NCI-H1694 (cell line): Measurements from ENCODE around the gene RAB6B.
"Not testable (repeated sequence)": the region's sequence is repeated elsewhere in the genome, so short reads cannot be mapped to it uniquely, and the experiment has no call there.

ENCODE experiments used
- DNase-seq: peaks from one replicate; lab custom pipeline; 2025; lab: John Stamatoyannopoulos, UW

RAB6B gene

DNA sequence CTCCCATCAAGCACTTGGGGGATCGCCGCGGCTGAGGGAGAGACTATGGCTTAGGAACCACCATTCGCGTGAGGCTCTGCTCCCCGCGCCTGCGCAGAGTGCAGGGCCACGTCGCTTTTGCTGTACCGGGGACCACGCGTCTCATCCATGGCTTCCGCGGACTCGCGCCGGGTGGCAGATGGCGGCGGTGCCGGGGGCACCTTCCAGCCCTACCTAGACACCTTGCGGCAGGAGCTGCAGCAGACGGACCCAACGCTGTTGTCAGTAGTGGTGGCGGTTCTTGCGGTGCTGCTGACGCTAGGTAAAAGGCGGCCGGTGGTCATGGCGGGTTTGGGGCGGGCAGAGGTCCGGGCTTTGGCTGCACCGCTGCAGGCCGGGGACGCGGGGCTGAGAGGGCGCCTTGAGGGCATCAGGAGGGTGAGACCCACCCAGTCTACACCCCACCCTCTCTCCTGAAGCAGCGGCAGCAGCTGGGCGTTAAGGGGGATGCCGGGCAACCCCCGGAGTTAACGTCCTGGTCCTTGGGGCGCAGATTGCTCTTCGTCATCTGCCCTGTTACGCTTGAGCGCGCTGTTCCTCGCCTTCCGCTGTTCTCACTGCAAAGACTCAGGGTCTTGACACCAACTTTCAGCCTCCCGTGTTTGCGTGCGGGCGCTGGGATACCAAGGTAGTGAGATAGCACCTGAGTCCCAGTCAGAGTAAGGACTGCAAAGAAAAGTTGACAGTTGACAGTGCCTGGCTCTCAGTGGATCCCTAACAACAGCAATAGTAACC lies 89.8 kb downstream of the RAB6B start, which contains the start of gene SRPRB:
TSS of gene SRPRB (plus strand) at position 114 of the 774 bp plus-strand sequence. CDS start at position 148, 34 bp downstream.
- peak; percentile 93 for DNase-seq

DNA sequence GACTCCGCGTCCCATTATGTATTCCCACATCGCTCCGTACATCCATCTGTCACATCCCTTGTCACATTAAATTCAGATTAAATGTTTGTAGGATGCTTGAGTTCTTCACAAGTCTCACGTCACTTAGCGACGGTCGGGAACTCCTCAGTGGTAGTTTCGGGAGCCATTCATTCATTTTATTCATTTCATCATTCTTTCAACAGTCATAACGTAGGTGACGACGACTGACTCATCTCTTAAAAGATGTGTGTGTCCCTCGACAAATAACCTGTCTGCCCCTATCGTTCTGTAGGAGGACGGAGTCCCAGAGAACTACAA lies 90.3 kb downstream of the RAB6B start:
- DNase-seq: no peak

- no peak for DNase-seq
Observed at GRCh38 chr3:133804896-133805295, 90.8 kb downstream of the RAB6B start.

- DNase-seq: no peak
Observed at GRCh38 chr3:133803469-133803868, 92.2 kb downstream of the RAB6B start.

DNA sequence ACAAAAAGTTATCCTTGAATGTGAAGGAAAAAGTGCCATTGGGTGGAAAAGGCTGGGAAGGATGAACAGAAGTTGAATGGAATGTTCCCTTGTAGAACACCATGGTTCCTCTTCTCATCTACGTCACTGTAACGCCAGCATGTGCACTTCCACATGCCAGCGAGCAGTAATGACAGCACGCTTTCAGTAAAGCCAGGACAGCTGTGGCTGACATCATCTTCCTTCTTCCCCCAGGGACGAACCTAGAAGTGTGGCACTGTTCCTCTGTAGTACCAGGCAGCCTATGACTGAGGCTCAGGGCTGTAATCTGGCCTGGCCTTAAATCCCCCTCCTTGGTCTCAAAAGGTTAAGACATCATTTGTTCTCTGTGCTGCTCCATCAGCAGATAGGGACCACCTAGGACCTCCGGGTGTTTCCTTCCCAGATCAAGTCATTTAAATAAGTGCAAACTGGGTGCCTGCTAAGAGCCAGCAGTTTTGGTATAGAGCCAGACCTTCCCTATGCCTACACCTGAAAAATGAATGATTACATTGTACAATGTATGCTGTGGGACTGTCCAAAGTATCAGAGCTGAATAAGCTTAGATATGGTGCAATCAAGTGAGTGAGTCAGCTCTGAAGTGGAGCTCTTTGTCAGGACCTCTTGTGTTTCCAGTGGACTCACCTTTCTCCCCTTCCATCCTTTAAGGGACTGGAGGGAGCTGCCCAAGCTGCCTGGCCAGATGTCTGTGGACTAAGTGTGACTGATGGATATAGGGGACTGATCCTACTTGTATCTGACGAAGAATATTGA lies 95.7 kb downstream of the RAB6B start:
- DNase-seq: no peak

DNA sequence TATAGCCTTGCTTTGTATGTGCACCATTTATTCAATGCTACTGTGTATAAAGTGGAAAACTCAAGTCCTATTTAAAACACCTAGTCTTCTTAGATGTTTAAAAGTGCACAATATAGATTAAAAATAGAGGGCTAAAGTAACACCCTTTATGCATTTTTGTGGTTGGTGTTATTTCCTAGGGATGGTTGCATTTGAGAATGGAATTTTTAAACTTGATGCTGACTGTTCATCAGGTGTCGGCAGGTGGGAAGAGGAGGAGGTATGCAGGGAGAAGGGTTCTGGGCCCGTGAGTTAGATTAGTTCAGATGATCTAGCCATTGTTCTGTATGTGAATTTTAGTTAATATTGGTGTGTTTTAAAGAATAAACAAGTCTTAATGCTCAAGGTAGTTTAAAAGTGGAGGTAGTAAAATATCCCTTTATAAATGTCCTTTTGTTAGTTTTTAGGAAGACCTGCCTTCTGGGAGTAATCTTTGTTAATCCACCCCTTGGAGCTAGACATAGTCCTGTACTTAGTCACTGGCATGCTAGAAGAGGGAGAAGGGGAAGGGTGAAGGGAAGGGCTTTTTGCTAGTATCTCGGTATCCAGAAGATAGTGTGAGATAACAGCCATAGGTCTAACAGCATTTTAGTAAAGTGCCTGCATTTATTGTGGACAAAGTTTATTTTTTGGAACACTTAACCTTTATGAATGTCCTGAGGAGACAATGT lies 98.1 kb downstream of the RAB6B start:
- DNase-seq: no peak

GRCh38 chr3:133792171-133792763 lies 103.4 kb downstream of the RAB6B start:
- DNase-seq: no peak

GRCh38 chr3:133788024-133788423 lies 107.7 kb downstream of the RAB6B start:
- DNase-seq: no peak

DNA sequence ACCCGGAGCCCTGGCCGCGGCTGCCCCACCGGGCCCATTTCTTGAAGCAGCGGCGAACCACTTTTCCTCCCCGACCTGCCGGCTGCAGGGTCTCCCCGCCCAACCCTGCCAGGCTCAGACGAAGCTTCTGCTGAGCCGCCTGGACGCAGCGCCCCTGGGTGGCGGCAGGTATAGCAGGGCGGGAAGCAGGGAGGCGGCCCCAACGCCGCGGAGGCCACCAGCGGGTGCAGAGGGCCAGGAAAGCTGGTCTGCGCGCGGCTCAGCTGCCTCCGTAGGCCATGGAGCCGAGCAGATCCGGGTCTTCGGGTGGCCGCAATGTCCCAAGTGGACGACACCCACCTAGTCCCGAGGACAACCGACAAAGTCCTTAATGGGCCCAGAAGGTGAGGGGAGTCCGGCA lies 111.9 kb downstream of the RAB6B start:
- DNase-seq: no peak

GRCh38 chr3:133782454-133782853 lies 113.2 kb downstream of the RAB6B start:
- DNase-seq: no peak

DNA sequence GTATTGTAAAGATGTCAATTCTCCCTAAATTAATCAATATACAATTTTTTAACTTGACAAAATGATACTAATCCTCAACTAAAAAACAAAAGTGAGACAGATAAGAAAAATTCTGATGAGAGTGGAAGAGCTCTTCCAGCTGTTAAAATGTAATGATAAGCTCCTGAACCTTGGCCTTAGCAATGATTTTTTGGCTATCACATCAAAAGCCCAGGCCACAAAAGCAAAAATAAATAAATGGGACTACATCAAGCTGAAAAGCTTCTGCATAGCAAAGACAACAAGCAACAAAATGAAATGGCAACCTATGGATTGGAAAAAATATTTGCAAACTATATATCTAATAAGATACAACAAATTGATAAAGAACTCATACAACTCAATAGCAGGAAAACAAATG lies 114.1 kb downstream of the RAB6B start:
- DNase-seq: no peak

- DNase-seq: not testable (repeated sequence)
Observed at GRCh38 chr3:133780756-133781155, 114.9 kb downstream of the RAB6B start.

DNA sequence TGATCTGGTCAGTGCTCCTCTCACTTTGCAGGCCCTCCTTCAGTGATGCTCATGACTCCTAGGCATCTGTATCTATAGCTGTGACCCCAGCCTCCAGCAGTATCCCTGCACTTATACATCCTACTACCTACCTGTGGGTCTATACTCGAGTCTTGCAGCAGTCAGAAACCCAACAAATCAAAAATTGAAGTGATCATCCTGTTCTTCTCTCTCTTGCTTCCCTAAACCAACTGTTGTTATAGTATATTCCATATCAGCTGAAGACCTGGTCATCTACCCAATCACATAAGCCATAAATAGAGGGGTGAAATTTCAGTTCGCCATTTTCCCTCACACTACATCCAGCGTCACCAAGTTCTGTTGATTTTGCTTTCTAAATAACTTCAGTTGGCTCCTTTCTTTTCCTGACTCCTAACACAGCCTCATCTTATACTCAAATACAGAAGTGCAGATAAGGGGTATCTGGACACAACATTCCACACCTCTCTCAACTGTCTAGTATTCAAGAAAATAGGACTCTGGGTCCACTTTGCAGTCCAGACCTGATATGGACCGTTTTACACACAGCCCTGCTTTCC lies 116.0 kb downstream of the RAB6B start:
- no peak for DNase-seq

- DNase-seq: no peak
Observed at GRCh38 chr3:133777807-133778568, 117.7 kb downstream of the RAB6B start.

GRCh38 chr3:133776794-133777438 lies 118.8 kb downstream of the RAB6B start:
- no peak for DNase-seq

GRCh38 chr3:133775835-133776234 lies 119.8 kb downstream of the RAB6B start:
- DNase-seq: no peak

GRCh38 chr3:133775309-133775708 lies 120.4 kb downstream of the RAB6B start:
- DNase-seq: no peak
